ENCODE data around the gene CYB5A.

CYB5A gene

GRCh38 chr18:74249181-74249968 is 42.4 kb downstream of the CYB5A start:
- in situ Hi-C loops (cut with HindIII; ENCODE audit: low sequenced_read_pairs): no loop called here

- in situ Hi-C loops (cut with HindIII; ENCODE audit: low sequenced_read_pairs): no loop called here
These were observed 43.2 kb downstream of the CYB5A start for GRCh38 chr18:74248595-74248994.

DNA sequence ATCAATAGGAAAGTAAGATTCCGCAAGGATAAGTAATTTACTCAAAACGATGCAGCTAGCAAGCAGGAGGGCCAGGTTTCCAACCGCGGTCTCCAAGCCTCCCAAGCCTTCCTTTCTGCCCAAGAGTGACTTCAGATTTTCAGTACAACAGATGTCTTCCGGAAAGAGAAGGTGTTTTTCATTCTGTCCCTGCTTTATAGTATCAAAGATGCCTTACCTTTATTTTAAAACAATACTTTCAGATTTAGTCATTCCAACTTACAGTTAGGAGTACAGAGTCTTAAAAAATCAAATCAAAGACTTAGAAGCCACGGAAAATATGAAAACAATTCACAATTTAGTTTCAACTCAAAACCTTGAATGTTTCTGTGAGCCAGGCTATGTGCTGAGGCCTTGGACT is 43.6 kb downstream of the CYB5A start:
- in situ Hi-C loops (cut with HindIII; ENCODE audit: low sequenced_read_pairs): no loop called here

- in situ Hi-C loops (cut with HindIII; ENCODE audit: low sequenced_read_pairs): no loop called here
These were observed 47.2 kb downstream of the CYB5A start for GRCh38 chr18:74244554-74244953.

DNA sequence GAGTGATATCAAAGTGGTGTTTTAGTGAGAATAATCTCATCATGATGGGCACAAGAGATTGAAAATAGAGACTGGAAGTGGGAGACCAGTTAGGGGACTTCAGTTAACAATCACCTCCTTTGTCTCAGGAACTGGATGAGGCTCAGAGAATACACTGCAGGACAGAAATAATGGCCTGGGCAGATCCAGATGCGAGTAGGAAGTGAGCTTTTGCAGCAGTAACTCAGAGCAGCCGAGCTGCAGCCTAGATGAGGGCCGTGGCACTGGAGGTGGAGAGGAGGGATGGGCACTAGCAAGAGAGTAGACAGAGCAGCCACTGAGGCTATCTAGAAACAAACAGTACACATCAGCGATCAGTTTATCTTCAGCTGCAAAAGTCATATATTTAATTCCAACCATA is 48.6 kb downstream of the CYB5A start:
- in situ Hi-C loops (cut with HindIII; ENCODE audit: low sequenced_read_pairs): no loop called here

- in situ Hi-C loops (cut with HindIII; ENCODE audit: low sequenced_read_pairs): no loop called here
These were observed 49.2 kb downstream of the CYB5A start for GRCh38 chr18:74242438-74243096.

- in situ Hi-C loops (cut with HindIII; ENCODE audit: low sequenced_read_pairs): no loop called here
These were observed 49.8 kb downstream of the CYB5A start for GRCh38 chr18:74241970-74242369.

DNA sequence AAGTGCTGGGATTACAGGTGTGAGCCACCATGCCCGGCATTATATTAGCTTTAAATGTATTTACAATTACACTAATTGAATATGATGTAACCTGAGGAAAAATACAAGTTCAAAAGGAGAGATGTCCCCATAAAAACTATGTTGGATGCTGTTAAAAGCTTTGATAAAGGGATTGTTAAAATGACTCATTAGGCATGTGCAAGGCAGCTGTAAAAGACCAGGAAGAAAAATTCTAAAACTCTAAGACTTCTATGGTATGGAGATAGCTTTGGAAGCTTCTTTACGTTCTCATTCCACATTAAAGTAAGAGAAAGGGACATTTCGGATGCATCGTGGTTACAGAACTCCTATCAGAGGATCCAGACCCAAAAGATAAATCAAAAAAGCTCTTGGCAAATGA is 50.3 kb downstream of the CYB5A start:
- in situ Hi-C loops (cut with HindIII; ENCODE audit: low sequenced_read_pairs): no loop called here

DNA sequence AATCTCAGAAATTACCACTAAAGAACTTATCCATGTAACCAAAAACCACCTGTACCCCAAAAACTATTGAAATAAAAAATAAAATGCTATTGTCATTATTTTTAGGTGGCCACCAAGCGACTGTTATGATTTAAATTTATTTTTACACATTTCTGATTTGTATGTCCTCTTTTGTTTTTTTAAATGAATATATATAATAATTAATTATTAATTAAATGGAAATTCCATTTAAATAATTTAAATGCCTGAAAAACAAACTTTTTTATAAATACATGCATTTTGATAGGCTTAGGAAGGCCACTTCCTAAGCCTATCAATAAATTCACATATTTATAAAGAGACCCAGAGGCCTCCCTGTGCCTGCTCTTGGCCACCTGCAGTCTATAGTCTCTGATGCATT is 52.2 kb downstream of the CYB5A start:
- in situ Hi-C loops (cut with HindIII; ENCODE audit: low sequenced_read_pairs): no loop called here

GRCh38 chr18:74234326-74235171 is 57.2 kb downstream of the CYB5A start:
- in situ Hi-C loops (cut with HindIII; ENCODE audit: low sequenced_read_pairs): no loop called here

- in situ Hi-C loops (cut with HindIII; ENCODE audit: low sequenced_read_pairs): no loop called here
These were observed 57.8 kb downstream of the CYB5A start for GRCh38 chr18:74233933-74234325.

- in situ Hi-C loops (cut with HindIII; ENCODE audit: low sequenced_read_pairs): no loop called here
These were observed 60.6 kb downstream of the CYB5A start for GRCh38 chr18:74230922-74231714.

GRCh38 chr18:74229891-74230290 is 61.9 kb downstream of the CYB5A start:
- in situ Hi-C loops (cut with HindIII; ENCODE audit: low sequenced_read_pairs): no loop called here

DNA sequence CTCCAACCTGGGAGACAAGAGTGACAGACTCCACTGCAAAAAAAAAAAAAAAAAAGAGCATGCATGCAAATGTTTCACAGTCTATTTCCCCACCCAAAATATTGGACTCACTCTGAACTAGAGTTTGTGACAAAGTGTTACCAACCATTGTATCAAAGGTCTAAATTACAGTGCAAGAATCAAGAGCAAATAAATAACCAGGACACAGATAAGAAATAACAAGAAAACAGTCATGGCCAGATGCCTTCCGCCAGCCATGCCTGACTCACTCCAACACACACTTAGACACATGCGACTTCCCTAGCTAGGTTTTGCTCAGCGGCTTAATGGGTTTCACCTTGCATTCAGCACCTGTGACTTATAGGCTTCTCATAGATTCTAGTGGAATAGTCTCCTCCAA is 62.8 kb downstream of the CYB5A start:
- in situ Hi-C loops (cut with HindIII; ENCODE audit: low sequenced_read_pairs): no loop called here

DNA sequence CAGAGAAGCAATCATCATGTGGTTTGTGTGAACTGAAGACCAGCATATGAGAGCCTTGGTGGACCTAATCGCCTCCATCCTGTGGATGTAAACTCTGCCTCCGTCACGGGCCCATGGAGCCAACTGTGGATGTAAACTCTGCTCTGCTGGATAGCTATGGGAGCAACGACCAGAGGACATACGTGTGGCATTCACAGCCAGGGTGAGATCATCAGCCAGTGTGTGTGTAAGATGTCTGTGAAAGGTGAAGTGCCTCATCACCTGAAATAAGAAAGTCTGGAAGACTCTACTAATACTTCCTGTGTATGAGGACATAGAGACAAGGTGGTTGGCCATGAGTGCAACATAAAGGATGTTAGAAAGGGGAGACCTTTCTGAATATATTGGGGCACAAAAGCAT is 63.5 kb downstream of the CYB5A start:
- in situ Hi-C loops (cut with HindIII; ENCODE audit: low sequenced_read_pairs): no loop called here

- in situ Hi-C loops (cut with HindIII; ENCODE audit: low sequenced_read_pairs): no loop called here
These were observed 65.1 kb downstream of the CYB5A start for GRCh38 chr18:74226666-74227065.

- in situ Hi-C loops (cut with HindIII; ENCODE audit: low sequenced_read_pairs): no loop called here
These were observed 65.6 kb downstream of the CYB5A start for GRCh38 chr18:74226156-74226555.

DNA sequence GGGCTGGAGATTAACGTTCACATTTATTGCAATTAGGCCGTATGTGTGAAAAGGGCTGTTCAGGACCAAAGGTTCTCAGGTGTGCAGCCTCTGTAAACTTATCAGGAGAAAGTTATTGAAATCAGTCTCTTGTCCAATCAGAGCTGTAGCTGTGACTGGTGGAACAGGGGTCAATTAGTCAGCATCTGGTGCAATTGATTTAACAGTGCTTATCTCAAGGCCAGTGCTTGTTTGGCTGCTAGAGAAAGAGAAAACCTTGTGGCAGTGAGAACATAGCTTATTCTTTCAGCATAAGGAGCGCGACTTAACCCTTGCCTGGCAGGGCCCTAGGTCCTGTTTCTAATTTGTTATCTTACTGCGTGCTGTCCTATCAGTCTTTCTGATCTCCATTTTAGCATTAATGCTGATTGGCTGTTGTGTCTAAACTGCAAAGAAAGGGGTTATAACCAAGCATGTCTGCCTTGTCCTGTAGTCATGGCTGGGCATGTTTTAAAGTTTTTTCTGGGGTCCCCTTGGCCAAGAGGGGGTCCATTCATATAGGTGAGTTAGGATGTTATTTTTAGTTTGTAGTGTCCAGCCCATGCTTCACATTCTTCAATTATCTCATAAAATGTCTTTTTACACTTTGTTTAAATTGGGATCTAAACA is 66.4 kb downstream of the CYB5A start:
- in situ Hi-C loops (cut with HindIII; ENCODE audit: low sequenced_read_pairs): no loop called here

GRCh38 chr18:74222710-74223494 is 68.9 kb downstream of the CYB5A start:
- in situ Hi-C loops (cut with HindIII; ENCODE audit: low sequenced_read_pairs): no loop called here

DNA sequence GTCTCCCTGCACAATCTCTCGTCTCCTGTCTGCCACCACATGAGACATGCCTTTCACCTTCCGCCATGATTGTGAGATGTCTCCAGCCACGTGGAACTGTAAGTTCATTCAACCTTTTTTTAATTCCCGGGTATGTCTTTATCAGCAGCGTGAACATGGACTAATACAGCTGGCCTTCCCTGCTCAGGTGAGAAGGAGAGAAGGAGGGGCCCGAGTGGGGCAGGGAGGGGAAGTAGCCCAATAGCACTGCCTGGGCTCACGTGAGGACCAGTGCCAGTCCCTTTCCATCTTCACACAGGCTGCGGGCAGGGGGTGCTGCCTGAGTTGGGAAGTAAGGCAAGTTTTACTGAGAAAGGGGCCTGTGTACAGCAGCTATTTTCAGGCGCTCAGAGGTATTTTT is 70.7 kb downstream of the CYB5A start:
- in situ Hi-C loops (cut with HindIII; ENCODE audit: low sequenced_read_pairs): no loop called here

All from endothelial cell of hepatic sinusoid (primary cell).